GM12891 (cell line): ENCODE data around the gene FGF11.
A peak's percentile ranks its signal among the peaks of the same experiment; 100 is the strongest.

Experiments used
- POLR2A ChIP-seq: IDR thresholded peaks from 2 replicates; pipeline ENCODE4 v1.6.1; 2011; ENCODE audit warnings: low read depth, low read length, control low read depth
- POLR2AphosphoS5 ChIP-seq: IDR thresholded peaks from 2 replicates; pipeline ENCODE4 v1.6.1; 2011; ENCODE audit warnings: low read depth, low read length, control low read depth

DNA sequence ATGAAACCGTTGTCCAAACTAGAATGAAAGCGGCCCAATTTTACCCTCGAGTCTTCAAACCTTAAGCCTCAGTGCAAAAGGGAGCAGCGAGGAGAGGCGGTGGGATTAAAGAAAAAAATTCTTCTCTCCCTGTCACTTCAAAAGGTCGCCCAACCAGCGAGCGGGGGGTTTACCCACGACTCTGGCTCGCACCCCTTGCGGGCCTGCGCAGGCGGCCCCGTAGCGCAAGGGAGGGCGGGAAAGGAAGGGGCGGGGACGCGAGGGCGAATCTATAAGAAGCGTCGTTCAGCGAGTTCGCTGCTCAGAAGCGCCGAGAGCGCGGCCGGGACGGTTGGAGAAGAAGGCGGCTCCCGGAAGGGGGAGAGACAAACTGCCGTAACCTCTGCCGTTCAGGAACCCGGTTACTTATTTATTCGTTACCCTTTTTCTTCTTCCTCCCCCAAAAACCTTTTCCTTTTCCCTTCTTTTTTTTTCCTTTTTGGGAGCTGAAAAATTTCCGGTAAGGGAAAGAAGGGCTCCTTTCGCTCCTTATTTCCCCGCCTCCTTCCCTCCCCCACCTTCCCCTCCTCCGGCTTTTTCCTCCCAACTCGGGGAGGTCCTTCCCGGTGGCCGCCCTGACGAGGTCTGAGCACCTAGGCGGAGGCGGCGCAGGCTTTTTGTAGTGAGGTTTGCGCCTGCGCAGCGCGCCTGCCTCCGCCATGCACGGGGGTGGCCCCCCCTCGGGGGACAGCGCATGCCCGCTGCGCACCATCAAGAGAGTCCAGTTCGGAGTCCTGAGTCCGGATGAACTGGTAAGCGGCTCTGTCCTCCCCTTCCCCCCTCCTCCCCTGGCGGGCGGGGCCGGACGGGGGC, 45.0 kb downstream of the FGF11 start, which contains the start of gene POLR2A:
- TF ChIP-seq POLR2AphosphoS5 (peak; percentile 100), POLR2A (peak; percentile 100)
